CD4-positive, alpha-beta T cell treated with Interleukin-6 at 100 ng/mL for 8 hours (primary cell): ENCODE results near the gene MASP1.

Experiments
- DNase-seq: peaks from one replicate; pipeline ENCODE4 v3.0.0-alpha.2; 2020; ENCODE audit warnings: mixed read lengths, low spot score

Gene MASP1

DNA sequence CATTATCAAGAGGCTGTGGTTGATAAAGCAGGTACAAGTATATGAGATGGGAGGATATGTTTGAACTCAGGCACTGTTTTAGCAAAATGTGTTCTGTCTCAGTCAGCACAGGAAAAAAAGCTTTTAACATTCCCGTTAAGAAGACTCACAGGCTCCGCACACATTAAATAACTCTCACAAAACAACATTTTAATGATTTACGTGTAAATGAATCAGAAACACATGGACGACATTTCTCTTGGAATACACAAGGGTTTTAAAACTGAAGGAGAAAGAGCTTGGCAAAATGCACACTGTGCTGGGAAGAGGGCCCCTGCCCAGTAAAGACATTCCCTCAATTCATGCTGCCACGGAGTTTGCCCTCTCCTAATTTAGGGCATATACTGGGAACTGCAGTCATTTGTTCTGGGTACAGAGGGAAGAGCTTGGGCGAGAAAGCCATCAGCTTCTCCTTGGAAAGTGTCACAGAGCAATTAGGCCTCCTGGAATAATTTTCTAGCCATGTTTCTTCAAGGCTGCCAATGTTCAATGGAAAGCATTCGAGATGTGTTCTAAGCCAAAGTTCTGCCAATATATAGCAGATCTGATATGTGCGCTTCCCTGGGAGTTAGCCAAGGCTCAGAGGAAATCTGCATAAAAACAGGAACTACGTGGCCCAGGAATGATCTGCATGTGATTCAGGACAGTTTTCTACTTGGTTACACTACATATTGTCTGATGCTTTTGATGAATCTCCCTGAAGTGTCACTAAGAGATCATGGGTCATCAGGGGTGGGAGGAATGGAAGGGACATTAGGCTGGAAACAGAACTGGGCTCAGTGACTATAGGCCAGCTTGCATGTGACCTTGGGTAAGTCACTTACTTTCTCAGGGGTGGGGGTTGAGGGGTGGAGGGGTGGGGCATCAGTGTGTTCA, 2.2 kb upstream of the MASP1 start:
- DNase-seq: no peak

DNA sequence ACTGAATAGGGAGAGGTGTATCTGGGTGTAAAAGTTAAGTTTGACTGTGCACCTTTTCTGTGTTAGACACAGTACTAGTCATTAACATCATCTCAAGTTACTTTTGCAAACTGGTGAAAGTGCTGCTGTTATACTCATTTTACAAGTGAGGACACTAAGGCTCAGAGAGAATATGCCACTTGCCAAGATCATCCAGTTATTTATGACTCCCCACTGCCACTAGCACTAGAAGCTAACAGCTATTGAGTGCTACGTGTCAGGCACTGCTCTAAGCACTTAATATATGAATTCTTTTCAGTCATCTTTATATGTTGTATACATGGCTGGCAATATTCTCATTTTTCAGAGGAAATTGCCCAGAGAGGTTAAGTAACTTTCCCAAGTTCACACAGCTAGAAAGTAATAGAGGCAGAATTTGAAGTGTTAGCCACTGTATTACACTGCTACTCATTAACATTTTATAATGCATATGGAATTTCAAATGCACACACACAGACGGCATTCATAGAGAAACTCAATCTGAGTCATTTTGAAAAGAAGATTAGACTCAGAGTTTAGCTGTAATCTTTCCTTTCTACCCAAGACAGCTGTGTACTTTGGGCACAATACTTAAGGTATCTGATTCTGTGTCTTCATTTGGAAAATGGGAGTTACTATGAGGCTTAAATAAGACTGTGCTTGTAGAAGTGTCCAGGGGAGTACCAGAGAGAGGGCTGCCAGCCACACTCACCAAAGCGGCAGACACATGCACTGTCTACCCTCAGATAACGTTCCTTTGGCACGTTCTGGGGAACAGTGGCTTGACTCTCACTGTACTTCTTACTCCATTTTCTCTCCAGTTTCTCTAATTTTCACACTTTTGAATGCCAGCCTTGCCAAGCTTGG, 1.3 kb upstream of the MASP1 start:
- DNase-seq: no peak

DNA sequence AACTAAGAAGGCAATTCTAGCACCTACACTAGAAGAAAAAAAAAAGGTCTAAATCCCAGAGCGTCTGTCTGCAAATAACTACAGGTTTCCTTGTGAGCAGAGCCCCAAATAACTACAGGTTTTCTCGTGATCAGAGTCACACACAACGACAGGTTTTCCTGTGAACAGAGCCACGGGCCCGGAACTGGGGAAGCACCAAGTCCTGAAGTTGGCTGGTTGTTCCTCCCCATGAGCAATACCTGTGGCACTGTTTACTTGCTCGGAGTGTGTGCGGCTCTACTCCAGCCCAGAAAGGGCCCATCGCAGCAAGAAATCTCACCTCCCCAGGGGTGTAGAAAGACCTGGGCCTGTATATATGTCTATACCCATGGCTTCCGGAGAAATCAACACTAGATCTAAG, 644 bp upstream of the MASP1 start:
- DNase-seq: no peak

DNA sequence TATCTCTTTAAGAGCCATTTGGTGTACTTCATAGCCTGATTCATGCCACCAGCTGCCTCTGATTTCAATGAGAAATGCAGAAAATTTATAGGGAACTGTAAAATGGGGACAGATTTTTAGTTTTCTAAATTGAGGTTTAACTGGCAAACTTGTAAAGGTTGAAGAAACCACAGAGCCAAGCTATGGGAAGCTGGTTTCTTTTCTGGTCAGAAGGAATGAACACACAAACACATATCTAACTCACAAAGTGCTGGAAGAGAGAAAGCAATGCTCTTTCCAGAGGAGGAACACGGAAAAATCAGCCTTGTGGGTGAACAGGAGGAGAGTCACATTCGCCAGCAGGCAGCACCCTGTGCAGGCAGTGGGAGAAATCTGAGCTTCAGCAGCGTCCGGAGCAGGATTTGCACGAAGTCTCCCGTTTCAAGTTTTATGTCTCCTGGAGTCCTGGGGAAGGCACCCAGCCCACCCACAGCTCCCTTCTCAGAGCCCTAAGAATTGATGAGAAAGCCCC, 481 bp downstream of the MASP1 start:
- no peak for DNase-seq

DNA sequence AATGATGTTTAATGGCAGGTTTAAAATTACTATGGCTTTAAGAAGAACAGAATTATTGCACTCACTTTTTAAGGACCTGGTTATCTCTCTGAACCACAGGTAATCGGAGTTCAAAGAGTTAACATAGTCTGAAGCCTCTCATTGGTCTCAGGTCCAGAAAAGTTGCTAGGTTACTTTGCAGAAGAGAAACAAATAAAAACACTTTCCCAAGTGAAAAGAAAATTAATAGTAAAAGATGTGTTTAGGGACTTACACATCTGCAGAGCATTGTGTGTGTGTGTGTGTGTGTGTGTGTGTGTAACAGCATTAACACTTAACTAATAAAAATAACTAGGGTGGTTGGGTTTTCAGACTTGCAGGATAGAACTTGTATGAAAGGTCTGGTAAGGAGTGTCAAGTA, 1.0 kb downstream of the MASP1 start:
- DNase-seq: no peak

DNA sequence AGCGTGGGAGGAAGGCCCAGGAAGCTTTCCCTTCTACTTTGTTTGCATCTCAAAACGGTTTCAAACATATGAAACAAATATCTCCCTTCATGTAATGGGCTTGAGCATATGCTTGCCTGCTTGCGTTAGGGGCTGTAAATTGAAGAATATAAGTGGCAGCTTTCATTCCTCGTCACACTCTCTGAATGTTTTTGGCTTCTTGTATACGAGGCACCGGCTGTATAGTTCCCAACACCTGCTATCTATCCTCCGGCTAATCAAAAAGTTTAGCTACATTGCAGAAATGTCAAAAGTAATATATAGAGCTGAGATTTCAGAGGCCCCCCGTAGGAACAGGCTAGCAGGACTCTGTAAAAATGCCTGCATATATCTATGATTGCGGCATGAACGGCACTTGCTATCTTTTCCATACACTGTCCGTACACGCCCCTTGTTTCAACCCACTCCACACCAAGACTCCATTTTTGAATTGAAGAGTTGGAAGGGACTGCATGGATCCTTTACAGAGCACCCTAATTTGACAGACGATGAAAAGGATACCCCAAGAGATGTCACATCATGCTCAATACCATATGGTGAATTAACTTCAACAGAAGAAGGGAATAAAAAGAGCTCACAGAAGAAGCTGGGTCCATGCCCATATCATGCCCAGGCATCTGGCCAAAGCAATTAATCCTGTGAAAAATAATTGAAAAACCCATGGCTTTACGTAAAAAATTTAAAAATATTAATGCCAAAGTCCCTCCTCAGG, 2.5 kb downstream of the MASP1 start:
- no peak for DNase-seq

DNA sequence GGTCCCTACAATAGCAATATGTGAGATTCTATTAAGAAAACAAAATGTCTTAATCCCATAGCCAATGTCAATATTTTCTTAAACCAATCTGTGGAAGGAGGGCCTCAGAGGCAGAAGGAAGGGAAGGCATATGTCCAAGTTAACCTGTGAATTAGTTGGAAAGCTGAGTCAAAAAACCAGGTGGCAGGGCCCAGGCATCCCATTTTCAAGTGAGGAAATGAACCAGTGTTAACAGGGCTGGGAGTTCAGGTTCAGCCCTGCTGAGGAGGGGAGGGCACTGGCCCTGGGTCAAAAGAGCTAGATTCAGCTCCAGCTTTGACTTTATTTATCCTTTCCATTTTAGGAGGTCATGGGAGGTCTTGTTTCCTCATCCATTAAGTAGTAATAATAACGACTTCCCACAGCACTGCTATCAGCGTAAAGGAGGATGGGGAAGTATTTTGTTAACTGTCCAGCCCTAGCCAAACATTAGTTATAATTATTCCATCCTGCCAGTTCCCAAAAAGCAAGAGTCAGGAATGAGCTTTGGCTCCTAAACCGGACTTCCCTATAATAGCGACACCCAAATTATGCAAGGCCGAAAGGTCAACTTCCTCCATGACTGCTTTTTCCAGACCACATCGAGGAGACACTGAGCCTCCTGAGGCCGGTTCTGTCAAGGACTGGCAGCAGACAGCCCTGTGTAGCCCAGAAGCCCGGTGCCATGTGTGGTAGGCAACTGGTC, 3.2 kb downstream of the MASP1 start:
- DNase-seq: no peak

DNA sequence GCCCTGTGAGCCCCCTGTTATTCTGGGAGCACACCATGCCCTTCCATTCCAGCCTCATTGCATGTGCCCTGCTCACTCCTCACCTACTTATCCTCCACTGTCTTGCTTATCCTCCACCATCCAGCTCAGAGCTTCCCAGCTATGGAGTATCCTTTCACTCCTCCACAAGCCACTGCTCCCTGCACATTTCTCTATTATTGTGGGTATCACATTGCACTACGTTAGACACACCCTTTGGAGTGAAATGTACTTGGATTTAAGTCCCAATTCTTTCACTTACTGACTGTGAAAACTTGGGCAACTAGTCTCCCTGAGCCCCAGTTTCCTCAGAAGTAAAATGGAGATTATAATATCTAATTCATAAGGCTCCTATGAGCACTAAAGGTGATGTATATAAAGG, 4.3 kb downstream of the MASP1 start:
- DNase-seq: no peak

DNA sequence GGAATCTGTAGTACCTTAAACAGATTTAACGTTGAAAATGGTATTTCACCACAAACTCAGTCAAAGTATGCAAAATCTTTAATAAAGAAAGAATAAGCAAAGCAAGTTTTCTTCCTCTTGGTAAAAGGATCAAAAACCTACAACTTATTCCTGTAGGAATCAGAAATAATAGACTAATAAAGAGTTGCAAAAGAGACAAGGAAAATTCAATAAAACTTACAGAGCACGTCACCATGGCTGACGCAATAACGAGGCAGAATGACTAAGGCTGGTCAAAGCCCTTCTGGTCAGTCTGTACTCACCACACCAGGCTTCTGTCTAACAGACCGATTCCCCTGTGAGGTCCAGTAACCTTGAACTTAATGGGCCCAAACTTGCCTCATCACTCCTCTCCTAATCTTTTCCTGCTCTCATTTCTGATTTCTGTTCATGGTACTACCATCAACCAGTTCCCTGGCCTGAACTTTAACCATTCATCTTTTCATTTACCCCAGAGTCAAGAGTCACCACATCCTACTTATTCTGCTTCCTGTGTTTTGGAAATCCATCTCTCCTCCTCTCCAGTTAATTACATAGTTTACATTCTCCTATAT, 5.0 kb downstream of the MASP1 start:
- DNase-seq: no peak

DNA sequence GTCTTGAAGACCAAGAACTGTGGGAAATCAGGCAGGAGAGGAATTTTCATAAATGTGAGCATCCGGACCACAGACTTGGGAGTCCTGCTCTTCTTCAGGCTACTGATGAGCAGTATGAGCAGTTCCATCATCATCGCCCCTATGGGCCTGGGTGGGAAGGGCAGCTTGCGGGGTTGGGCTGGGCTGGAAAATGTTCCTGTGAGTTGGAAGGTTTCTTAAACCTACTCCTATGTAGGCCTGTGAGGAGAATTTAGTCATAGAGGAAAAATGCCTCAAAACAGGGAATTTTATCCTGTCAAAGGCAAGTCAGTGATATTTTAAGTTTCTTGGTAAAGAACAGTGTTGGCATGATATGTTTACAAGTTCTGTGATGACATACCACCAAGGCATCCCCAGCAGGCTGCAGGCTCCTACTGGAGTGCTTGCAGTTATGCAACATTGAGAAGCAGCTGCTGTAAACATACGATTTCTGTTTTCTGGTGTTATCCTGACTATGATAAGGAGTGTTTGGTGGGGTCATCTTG, 10.3 kb downstream of the MASP1 start:
- no peak for DNase-seq

DNA sequence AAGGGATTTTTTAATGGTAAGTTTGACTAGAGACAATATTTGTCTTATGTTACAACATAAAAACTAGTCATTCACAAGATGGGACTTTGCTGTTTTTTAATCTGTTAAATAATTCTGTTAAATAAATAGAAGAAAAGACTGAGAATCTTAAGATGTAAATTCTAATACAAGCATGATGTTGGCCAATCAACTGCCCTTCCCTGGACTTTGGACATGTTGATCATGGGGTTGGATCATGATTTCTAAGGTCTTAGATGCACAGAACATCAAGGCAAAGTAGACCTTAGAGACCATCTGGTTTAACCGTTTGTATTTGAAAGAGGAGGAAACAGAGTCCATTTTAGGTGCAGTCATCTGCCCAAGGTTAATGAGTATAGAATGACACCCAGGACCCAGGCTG, 10.9 kb downstream of the MASP1 start:
- DNase-seq: no peak

DNA sequence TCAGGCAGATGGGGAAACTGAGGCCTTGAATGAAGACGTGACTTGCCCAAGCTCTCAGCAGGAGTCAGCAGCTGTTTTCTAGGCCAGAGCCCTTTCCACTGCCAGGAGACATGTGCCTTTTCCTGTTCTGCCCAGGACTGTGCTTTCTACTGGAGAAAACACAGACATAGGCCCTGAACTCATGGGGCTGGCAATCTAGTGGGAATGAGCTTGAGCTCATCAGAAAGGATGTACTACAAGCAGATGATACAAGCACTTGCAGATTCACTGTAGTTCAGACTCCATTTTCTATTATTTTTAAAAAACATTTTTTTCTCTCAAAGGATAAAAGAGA, 14.4 kb downstream of the MASP1 start:
- DNase-seq: no peak

DNA sequence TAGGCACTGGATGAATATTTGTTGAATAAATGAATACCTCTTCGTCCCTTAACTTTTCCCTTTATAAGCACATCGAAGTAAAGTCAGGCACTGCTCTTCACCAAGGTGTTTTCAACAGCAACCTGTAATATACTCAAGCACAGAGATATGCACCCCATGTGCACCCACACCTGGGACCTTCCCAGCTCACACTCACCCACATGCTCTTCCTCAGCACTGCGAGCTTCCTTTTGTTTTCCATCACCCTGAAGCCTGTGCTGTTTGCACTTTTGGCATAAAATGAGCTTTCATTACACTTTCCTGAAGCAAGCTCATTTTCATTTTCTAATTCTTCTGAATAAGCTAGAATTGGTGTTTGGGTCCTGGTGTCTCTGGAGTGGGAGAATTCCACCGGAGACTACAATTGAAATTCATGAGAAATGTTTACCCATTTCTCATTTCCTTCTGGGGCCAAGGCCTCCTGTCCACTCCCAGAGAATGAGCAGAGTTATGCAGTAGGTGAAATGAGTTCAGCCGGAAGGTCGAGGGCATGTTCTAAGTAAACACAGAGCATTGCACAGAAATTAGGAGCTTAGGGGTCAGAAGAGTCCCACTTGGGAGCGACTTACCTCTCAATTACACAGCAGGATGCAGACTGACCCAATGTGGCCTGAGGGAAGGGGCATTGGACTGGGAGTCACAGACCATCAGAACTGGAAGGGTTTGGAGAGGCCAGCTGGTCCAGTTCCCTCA, 15.0 kb downstream of the MASP1 start:
- DNase-seq: no peak

DNA sequence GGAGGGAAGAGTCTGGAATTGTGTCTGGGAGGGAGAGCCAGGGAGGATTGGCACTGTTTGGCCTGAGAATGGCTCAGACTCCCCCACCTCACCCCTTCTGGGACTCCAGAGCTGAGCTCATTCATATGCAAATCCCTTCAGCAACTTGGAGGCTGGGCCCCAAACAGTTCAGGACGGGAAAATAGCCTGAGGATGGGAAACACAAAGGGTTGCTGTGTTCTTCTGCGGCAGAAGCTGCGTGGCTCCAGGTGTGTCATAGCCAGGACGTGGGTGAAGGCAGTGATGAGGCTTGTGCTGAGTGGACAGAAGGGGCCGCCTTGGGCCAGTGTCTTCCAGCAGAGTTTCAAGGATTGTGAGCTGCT, 16.6 kb downstream of the MASP1 start:
- DNase-seq: no peak

DNA sequence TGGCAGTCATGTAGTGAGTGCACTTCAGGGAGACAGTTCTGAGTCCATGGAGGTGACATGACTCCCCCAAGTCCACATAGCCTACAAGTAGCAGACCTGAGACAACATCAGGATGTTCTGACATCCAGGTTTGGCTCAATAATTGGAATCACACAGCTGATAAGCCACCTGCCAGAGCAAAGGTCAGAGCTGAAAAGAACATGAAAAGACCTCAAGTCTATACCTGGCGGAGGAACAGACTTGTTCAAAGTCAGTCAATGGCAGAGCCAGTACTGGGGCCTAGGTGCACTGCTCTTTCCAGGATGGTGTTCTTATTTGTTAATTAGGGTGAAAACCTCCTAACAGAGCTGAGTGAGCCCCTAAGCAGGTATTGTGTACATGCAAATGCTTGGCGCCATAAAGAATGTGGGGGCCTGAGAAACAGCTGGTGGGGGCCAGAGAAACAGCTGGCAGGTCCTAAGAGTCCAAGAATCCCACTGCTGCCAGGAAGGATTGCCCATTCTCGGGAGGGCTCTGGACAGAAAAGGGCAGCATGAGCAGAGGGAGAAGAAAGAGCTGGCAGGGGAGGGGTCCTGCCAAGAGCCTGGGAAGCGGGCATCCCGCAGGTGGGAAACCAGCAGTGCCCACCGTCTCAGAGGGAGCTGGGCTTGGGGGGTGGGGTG, 17.1 kb downstream of the MASP1 start:
- no peak for DNase-seq

DNA sequence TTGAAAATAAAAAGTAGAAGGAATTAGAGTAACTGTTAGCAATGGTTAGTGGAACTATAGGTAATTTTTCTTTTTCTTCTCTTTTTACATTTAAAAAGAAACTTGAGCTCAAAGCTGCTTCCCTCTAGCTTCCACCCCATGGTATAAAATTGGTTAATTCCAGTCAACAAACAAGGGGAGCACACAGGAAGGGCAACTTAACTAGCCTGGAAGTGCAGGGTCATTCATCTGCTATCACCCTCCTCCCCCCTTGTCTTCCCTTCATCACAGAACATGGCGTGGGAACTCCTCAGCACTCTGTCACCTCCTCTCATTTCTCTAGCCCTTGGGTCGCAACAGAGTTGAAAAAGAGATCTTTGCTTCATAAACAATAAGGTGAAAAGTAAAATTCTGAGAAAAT, 20.0 kb downstream of the MASP1 start:
- DNase-seq: no peak

DNA sequence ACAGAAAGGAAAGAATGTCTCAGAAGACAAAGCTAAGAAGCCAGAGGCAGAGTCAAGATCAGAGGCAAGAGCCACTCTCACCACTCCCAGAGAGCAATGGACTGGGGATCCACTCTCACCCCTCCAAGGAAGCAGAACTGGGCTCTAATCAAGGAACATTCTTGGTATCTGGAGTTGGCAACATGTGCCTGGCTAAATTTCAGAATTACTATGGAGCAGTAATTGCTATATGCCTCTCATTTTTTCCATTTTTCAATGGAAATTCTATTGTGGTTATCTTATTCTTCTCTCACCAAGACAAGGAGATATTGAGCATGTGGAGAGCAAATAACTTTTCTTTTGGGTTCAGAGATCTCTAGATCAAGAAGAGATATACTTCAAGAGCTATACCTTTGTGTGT, 22.1 kb downstream of the MASP1 start:
- DNase-seq: no peak

DNA sequence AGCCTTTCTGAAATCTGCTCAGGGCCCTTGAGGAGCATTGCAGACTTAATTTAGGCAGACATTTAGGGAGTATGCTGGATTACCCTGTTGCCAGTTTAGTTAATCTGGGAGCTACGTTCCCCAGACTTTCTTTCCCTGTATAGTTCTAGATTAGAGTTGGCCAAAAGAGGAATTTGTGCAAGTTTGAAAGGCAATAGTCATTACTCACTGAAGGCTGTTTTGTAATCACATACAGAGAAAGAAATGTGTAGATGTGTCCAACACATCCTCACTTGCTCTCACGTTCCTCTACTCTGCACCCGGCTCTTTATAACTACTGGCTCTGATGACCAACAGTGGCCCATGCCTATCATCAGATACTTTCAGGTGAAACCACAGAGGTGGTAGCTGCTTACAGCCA, 24.2 kb downstream of the MASP1 start:
- no peak for DNase-seq

DNA sequence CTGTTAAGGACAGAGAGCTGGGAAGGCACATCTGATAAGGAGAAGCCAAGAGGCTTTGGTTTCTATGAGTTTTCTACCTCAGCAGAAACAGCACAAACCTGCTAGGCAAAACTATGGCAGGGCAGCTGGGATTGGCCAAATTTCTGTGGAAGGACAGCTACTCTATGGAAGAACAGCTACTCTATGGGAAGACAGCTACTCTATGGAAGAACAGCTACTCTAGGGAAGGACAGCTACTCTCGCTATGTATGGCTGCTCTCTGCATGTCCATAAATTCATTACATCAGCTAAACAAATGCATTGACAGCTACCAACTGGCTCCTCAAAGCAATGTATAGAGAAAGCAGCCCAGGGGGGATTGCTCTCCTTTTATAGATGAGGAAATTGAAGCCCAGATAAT, 24.8 kb downstream of the MASP1 start:
- no peak for DNase-seq

DNA sequence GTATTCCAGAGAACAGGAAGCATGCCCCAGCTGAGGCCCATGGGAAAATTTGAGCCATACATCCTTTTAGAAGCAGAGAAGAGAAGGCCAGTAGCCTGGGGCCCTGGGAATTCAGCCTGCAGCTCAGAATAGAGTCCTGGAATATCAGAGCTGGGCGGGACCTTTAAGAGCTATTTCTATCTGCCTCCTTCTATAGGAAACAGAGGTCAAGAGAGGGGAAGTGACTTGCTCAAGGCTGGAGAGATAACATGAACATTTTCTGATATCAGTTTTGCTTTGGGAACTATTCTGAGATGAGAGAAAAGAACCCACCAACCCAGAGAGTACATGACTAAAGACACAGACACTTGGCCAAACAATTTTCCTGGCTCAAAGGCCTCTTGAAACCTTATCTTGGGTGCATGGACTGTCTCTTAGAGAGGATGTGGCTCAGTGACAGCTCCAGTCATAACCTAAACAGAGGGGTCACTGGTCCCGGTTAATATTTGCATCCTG, 26.0 kb downstream of the MASP1 start:
- DNase-seq: no peak
